ENCODE measurements around the gene PCED1B. TPM values are rescaled to one million over a fixed set of nuclear protein-coding genes. Genes with fewer than 3 reads are reported as not detected.

PCED1B gene
- total and polyA plus RNA-seq, 2 experiments from 2014 or later, result 5.1 to 6.6 TPM

GRCh38 chr12:47245623-47246022 lies 166.2 kb downstream of the PCED1B start:
- Histone ChIP-seq H3K27ac (ENCODE audit: low read depth) (no peak overlapping the region), H2AFZ (peak overlapping the region; percentile 29; the same call in 1 of the 2 replicates), H3K36me3 (ENCODE audit: insufficient read depth) (no peaks in the 10 kb centered on the region), H3K4me1 (ENCODE audit: insufficient read depth) (no peaks in the 10 kb centered on the region), H3K27me3 (ENCODE audit: insufficient read depth) (no peaks in the 10 kb centered on the region), H3F3A (replicated peaks; ENCODE audit: low read depth) (no peaks in the 10 kb centered on the region), H4K20me1 (replicated peaks; ENCODE audit: insufficient read depth) (no peaks in the 10 kb centered on the region), H3K4me2 (no peak overlapping the region), H3K4me3 (no peak overlapping the region), H3K9me2 (ENCODE audit: insufficient read depth) (no peaks in the 10 kb centered on the region), H3K79me2 (replicated peaks; ENCODE audit: insufficient read depth) (no peaks in the 10 kb centered on the region)
- Mint-ChIP-seq H3K4me3 (no peak overlapping the region), H3K36me3 (ENCODE audit: low read depth) (peaks cover 12% of the 10 kb centered on the region; the same call in 2 of the 3 replicates), H3K9me3 (peaks cover 4% of the 10 kb centered on the region; the same call in 2 of the 3 replicates), H3K27me3 (ENCODE audit: insufficient read depth, low read depth, poor library complexity) (peaks cover 8% of the 10 kb centered on the region), H3K27ac (no peak overlapping the region), H3K4me1 (peaks cover 19% of the 10 kb centered on the region)
- no peak for ATAC-seq
- DNase-seq (ENCODE audit: low spot score), result no peak
- TF ChIP-seq CTCF (conservative IDR thresholded peaks at IDR 0.05; ENCODE audit: low read depth in 2 of 2) (no peak), POLR2AphosphoS5 (IDR thresholded peaks at IDR 0.05; ENCODE audit: low read depth) (no peak), EZH2phosphoT487 (IDR thresholded peaks at IDR 0.05; ENCODE audit: unreplicated experiment) (no peak), ZNF462 (CRISPR knock-in tag; IDR thresholded peaks at IDR 0.05) (no peak), ETS1 (IDR thresholded peaks at IDR 0.05) (no peak), ZNF331 (CRISPR knock-in tag; IDR thresholded peaks at IDR 0.05; ENCODE audit: low read depth) (no peak), STAT1 (IDR thresholded peaks at IDR 0.05; ENCODE audit: unreplicated experiment) (no peak), NANOG (IDR thresholded peaks at IDR 0.05; ENCODE audit: borderline replicate concordance) (no peak), CREB1 (CRISPR knock-in tag; IDR thresholded peaks at IDR 0.05; ENCODE audit: low read depth) (no peak), ZNF114 (CRISPR knock-in tag; IDR thresholded peaks at IDR 0.05) (no peak), EZH2 (IDR thresholded peaks at IDR 0.05; ENCODE audit: low read depth, unreplicated experiment) (no peak), JUNB (IDR thresholded peaks at IDR 0.05; ENCODE audit: unreplicated experiment) (no peak), REST (IDR thresholded peaks at IDR 0.05; ENCODE audit: unreplicated experiment) (no peak)

Measured in GM23338 (cell line).